Measurements from ENCODE around the gene RABGAP1L. TPM values are rescaled to one million over a fixed set of nuclear protein-coding genes. Genes with fewer than 3 reads are reported as not detected.

RABGAP1L gene
- total and polyA plus RNA-seq, 2 donors (not counting 3 experiments of a cell fraction or from before 2014, with no cell fraction given): 6.4 to 22.2 TPM

GRCh38 chr1:174884566-174884965 lies 725.2 kb downstream of the RABGAP1L start:
- DNase-seq (ENCODE audit: low read depth, low spot score): no peak
- no peaks in the 10 kb centered on the region for H3K36me3 ChIP-seq (ENCODE audit: control insufficient read depth in 2 of 2, extremely low read depth in 1 of 2, insufficient read depth in 2 of 2, low read length in 2 of 2)
- no peaks in the 10 kb centered on the region for H3K9me3 ChIP-seq (replicated peaks; ENCODE audit: control insufficient read depth, insufficient read depth, low read length)
- no peak overlapping the region for H3K27ac ChIP-seq (ENCODE audit: insufficient read depth, low read depth, low read length)
- no peaks in the 10 kb centered on the region for H3K79me2 ChIP-seq (ENCODE audit: control insufficient read depth, insufficient read depth, low read length)
- no peaks in the 10 kb centered on the region for H3K9me1 ChIP-seq (replicated peaks; ENCODE audit: control insufficient read depth, extremely low read depth, insufficient read depth, low read length)
- H3K4me2 ChIP-seq (ENCODE audit: insufficient read depth, low read length): no peak overlapping the region
- H3K27me3 ChIP-seq (ENCODE audit: control insufficient read depth in 2 of 2, insufficient read depth in 2 of 2, low read length in 2 of 2): no peaks in the 10 kb centered on the region
- ChIA-PET POLR2A (no interaction called here), CTCF (interaction anchor here (1.6 kb wide), 1 partner anchor 29 kb away, joined by 3 read pairs; no protein-coding TSS in a partner anchor)
- H3K4me3 ChIP-seq (replicated peaks in 1 of 3; ENCODE audit: insufficient read depth in 1 of 3, low read depth in 1 of 3, low read length in 3 of 3): no peak overlapping the region
- no peaks in the 10 kb centered on the region for H3K4me1 ChIP-seq (ENCODE audit: control insufficient read depth, extremely low read depth, insufficient read depth, low read length)
- H4K20me1 ChIP-seq (replicated peaks; ENCODE audit: control insufficient read depth, extremely low read depth, insufficient read depth, low read length): no peaks in the 10 kb centered on the region
- no peak overlapping the region for H2AFZ ChIP-seq (ENCODE audit: low read depth, low read length)
- no TSS peak for BruUV-seq (replicated peaks)
- TF ChIP-seq POLR2A (IDR thresholded peaks at IDR 0.05; ENCODE audit: low read depth, low read length) (no peak), EZH2 (IDR thresholded peaks at IDR 0.05; ENCODE audit: borderline replicate concordance, low read depth, low read length, severe bottlenecking) (no peak), POLR2AphosphoS5 (IDR thresholded peaks at IDR 0.05; ENCODE audit: insufficient read depth, low read depth, low read length) (no peak), MAX (IDR thresholded peaks at IDR 0.05; ENCODE audit: insufficient read depth, insufficient read length) (no peak), GATA2 (IDR thresholded peaks at IDR 0.05; ENCODE audit: insufficient read depth, insufficient read length, low read depth, low read length) (no peak), CTCF (IDR thresholded peaks at IDR 0.05; ENCODE audit: extremely low read depth in 1 of 2, insufficient read depth in 1 of 2, low read depth in 1 of 2, low read length in 2 of 2) (no peak), FOS (IDR thresholded peaks at IDR 0.05; ENCODE audit: borderline replicate concordance, insufficient read depth, low read length) (no peak), MYC (IDR thresholded peaks at IDR 0.05; ENCODE audit: low read depth, low read length) (no peak), JUN (IDR thresholded peaks at IDR 0.05; ENCODE audit: borderline replicate concordance, insufficient read depth, insufficient read length, low read depth) (no peak)
- no peak for FAIRE-seq
- dilution Hi-C loops (cut with MboI; ENCODE audit: extremely low pct_ligation_motif_present, low sequenced_read_pairs): no loop called here
- H3K9ac ChIP-seq (replicated peaks; ENCODE audit: extremely low read depth, insufficient read depth, low read length): no peak overlapping the region
- intact Hi-C loops (cut with micrococcal nuclease): no loop called here

Data from endothelial cell of umbilical vein (primary cell).